ENCODE measurements around the gene DSCAML1.
A peak's percentile ranks its signal among the peaks of the same experiment; 100 is the strongest.

DSCAML1 gene

DNA sequence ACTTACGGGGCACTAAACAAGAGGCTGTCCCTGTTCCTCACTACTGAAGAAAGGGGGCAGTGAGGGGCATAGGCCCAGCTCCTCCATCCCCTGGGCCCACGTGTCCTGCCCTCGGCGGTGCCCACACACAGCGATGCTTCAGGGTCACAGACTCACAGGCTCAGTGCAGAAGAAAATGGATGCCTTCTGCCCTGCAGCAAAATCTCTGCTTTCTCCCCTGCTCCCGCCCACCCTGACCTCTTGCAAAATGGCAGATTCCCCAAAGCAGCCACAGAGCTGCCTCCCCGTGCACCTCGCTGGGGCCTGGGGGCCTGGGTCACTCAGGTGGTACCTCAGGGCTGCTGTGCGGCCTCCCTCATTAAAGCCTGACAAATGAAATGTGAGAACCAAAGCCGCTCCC, 204.0 kb downstream of the DSCAML1 start:
- TF ChIP-seq, protein P1, sequence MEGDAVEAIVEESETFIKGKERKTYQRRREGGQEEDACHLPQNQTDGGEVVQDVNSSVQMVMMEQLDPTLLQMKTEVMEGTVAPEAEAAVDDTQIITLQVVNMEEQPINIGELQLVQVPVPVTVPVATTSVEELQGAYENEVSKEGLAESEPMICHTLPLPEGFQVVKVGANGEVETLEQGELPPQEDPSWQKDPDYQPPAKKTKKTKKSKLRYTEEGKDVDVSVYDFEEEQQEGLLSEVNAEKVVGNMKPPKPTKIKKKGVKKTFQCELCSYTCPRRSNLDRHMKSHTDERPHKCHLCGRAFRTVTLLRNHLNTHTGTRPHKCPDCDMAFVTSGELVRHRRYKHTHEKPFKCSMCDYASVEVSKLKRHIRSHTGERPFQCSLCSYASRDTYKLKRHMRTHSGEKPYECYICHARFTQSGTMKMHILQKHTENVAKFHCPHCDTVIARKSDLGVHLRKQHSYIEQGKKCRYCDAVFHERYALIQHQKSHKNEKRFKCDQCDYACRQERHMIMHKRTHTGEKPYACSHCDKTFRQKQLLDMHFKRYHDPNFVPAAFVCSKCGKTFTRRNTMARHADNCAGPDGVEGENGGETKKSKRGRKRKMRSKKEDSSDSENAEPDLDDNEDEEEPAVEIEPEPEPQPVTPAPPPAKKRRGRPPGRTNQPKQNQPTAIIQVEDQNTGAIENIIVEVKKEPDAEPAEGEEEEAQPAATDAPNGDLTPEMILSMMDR (IDR thresholded peaks at IDR 0.05) = no peak
- H3K27me3 ChIP-seq = peaks cover 0 to 15% of the 10 kb centered on the region in 2 donors
- DNase-seq = no peak
- H3K27ac ChIP-seq = no peak overlapping the region
- H3K4me1 ChIP-seq = no peaks in the 10 kb centered on the region
- H3K9me3 ChIP-seq = no peaks in the 10 kb centered on the region
- intact Hi-C loops (cut with DNase I; ENCODE audit: low total_unique reads) = no loop called here
- no peak overlapping the region for H3K4me3 ChIP-seq
- H3K36me3 ChIP-seq = no peaks in the 10 kb centered on the region

DNA sequence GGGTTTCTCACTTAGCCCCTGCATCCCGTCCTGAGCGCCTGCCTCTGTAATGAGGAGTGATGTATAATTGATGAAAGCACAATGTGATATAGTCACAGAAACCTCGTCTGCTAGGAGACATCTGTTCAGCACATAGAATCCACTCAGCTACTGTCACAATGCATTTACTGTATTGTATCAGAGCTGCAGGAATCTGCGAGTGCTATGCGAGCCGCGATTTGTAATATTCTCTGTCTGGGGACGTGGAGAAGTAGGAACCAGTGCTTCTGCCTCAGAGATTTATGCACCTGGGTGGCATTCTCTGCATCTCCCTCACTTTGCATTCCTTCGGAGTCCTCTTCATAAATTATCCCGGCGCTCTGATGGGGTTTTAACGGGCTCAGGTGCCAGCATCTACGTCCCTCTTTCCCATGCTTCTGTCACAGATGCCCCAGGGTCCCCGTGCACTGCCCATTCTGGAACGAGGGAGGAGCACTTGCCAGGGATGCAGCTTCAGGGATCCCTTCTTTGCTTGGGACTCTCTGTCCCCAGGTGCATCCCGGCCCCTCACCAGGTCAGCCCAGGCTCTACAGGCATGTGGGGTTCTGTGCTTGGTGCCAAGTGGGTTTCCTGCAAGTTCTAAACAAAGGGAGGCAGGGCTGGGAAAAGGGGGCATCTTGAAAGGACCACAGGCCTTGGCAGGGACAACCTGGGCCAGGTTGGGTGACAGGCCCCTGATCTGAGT, 205.5 kb downstream of the DSCAML1 start:
- DNase-seq = peak in 1 of 2 donors; percentile 33
- H3K27ac ChIP-seq = no peak overlapping the region
- intact Hi-C loops (cut with DNase I; ENCODE audit: low total_unique reads) = no loop called here
- H3K36me3 ChIP-seq = no peaks in the 10 kb centered on the region
- H3K4me3 ChIP-seq = no peak overlapping the region
- TF ChIP-seq, protein P1 (IDR thresholded peaks at IDR 0.05) = no peak
- no peaks in the 10 kb centered on the region for H3K4me1 ChIP-seq
- H3K9me3 ChIP-seq = no peaks in the 10 kb centered on the region
- peaks cover 0 to 25% of the 10 kb centered on the region in 2 donors for H3K27me3 ChIP-seq

DNA sequence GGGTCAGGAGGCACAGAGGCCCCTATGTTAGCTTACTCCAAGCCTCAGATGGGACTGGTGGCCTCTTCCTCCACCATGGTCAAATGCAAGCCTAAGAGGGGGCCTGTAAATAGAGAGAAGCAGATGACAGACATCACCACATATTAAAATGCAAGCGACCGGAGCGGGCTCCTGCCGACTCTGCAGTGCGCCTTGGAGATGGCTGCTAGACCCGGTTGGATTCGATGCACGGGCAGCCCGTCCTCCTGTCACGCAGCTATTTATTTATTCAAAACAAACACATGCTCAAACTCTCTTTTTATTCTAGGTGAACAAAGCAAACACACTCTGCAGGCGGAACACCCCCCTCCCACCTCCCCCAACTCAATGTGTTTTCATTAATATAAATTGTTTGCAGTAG, 208.0 kb downstream of the DSCAML1 start:
- TF ChIP-seq, protein P1 (IDR thresholded peaks at IDR 0.05) = no peak
- intact Hi-C loops (cut with DNase I; ENCODE audit: low total_unique reads) = no loop called here
- H3K36me3 ChIP-seq = no peaks in the 10 kb centered on the region
- no peaks in the 10 kb centered on the region for H3K9me3 ChIP-seq
- H3K4me1 ChIP-seq = no peaks in the 10 kb centered on the region
- H3K27me3 ChIP-seq = peaks cover 0 to 28% of the 10 kb centered on the region in 2 donors
- no peak overlapping the region for H3K27ac ChIP-seq
- DNase-seq = peak in 1 of 2 donors; percentile 15
- no peak overlapping the region for H3K4me3 ChIP-seq

DNA sequence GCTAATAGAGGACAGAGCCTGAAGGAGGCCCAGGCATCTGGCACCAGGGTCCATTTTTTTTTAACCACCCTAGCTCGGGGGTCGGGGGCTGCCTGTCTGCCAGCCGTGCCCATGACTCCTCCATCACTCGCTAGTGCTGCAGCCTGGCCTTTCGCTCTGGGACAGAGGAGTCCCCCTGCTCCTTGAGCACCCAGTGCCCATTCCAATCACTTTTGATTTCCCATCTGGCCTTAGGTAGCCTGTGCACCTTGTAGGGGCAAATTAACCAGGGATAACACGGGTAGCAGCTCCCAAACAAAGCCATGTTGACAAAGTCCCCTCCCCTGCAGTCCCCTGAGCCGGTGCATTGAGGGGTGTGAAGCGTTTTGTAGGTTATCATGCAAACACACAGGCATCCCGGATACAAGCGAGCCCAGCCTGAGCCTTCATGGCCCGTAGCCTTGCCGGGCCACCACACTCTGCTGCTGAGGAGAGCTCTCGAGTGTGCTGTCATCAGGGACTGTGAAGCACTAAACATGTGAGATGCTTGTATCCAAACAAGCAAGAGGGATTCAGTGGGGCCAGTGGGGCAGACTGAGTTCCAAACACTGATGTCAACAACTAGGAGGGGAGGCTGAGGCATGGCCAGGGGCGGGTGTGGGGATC, 208.7 kb downstream of the DSCAML1 start:
- intact Hi-C loops (cut with DNase I; ENCODE audit: low total_unique reads) = no loop called here
- TF ChIP-seq, protein P1 (IDR thresholded peaks at IDR 0.05) = no peak
- no peaks in the 10 kb centered on the region for H3K4me1 ChIP-seq
- peaks cover 0 to 27% of the 10 kb centered on the region in 2 donors for H3K27me3 ChIP-seq
- no peaks in the 10 kb centered on the region for H3K9me3 ChIP-seq
- no peak overlapping the region for H3K4me3 ChIP-seq
- H3K27ac ChIP-seq = no peak overlapping the region
- no peaks in the 10 kb centered on the region for H3K36me3 ChIP-seq
- DNase-seq = peak in 1 of 2 donors; percentile 42

DNA sequence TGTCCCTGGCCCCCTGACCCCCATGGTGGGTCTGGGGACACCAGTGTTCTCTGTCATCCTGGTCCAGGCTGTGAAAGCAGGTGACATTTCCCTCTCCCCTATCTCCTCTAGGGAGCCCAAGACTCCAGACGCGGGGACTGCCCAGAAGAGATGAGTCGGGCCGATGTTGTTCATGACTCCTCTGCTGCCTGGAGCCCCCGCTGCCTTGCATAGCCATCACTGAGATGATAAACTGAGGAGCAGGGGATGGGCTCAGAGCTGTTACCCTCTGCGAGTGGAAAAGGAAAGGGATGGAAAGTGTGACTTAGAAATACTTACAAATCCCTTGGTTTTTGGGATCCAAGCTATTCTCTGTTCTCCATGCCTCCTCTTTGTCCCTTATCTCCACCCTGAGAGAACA, 209.6 kb downstream of the DSCAML1 start:
- H3K27me3 ChIP-seq = peaks cover 0 to 27% of the 10 kb centered on the region in 2 donors
- no peaks in the 10 kb centered on the region for H3K36me3 ChIP-seq
- TF ChIP-seq, protein P1 (IDR thresholded peaks at IDR 0.05) = no peak
- no peaks in the 10 kb centered on the region for H3K4me1 ChIP-seq
- intact Hi-C loops (cut with DNase I; ENCODE audit: low total_unique reads) = no loop called here
- H3K4me3 ChIP-seq = no peak overlapping the region
- H3K9me3 ChIP-seq = no peaks in the 10 kb centered on the region
- H3K27ac ChIP-seq = no peak overlapping the region
- DNase-seq = peak in 1 of 2 donors; percentile 27
